AG08396 (cell line): ENCODE results near the gene FBXO3.
"Not testable (repeated sequence)": the region's sequence is repeated elsewhere in the genome, so short reads cannot be mapped to it uniquely, and the experiment has no call there.

Experiments
- DNase-seq: peaks from one replicate; pipeline ENCODE4 v3.0.0; 2012; ENCODE audit warnings: low spot score, mixed read lengths

The FBXO3 gene

GRCh38 chr11:33773987-33774735 lies at the start of gene FBXO3:
FBXO3 (minus strand) TSS chr11:33774520; CDS start chr11:33774497, 23 bp downstream.
- DNase-seq, result peak; percentile 96

GRCh38 chr11:33822981-33823380 lies 48.7 kb upstream of the FBXO3 start:
- DNase-seq, result not testable (repeated sequence)

GRCh38 chr11:33819278-33820035 lies 45.1 kb upstream of the FBXO3 start:
- DNase-seq, result no peak

GRCh38 chr11:33808228-33808828 lies 34.0 kb upstream of the FBXO3 start:
- DNase-seq, result peak; percentile 70

GRCh38 chr11:33804471-33804870 lies 30.2 kb upstream of the FBXO3 start:
- DNase-seq, result no peak

- peak; percentile 74 for DNase-seq
Measured at GRCh38 chr11:33802194-33802950, 28.1 kb upstream of the FBXO3 start.

- no peak for DNase-seq
Measured at GRCh38 chr11:33801821-33802193, 27.5 kb upstream of the FBXO3 start.

GRCh38 chr11:33797879-33798278 lies 23.6 kb upstream of the FBXO3 start:
- DNase-seq, result no peak

- DNase-seq, result no peak
Measured at GRCh38 chr11:33790040-33790439, 15.7 kb upstream of the FBXO3 start.

GRCh38 chr11:33788095-33788494 lies 13.8 kb upstream of the FBXO3 start:
- not testable (repeated sequence) for DNase-seq

GRCh38 chr11:33787076-33787475 lies 12.8 kb upstream of the FBXO3 start:
- DNase-seq, result no peak

- no peak for DNase-seq
Measured at GRCh38 chr11:33785609-33786008, 11.3 kb upstream of the FBXO3 start.

- peak; percentile 76 for DNase-seq
Measured at GRCh38 chr11:33779849-33780528, 5.7 kb upstream of the FBXO3 start.

GRCh38 chr11:33778675-33779074 lies 4.4 kb upstream of the FBXO3 start:
- DNase-seq, result peak; percentile 55

GRCh38 chr11:33777906-33778305 lies 3.6 kb upstream of the FBXO3 start:
- no peak for DNase-seq

- no peak for DNase-seq
Measured at GRCh38 chr11:33775832-33776470, 1.6 kb upstream of the FBXO3 start.

GRCh38 chr11:33775467-33775807 lies 1.1 kb upstream of the FBXO3 start:
- DNase-seq, result no peak

- DNase-seq, result no peak
Measured at GRCh38 chr11:33774736-33775466, 581 bp upstream of the FBXO3 start.

GRCh38 chr11:33773404-33773986 lies 825 bp downstream of the FBXO3 start:
- DNase-seq, result peak; percentile 36

- no peak for DNase-seq
Measured at GRCh38 chr11:33772870-33773269, 1.4 kb downstream of the FBXO3 start.
